Peyer's patch (tissue), 4 donors: Measurements from ENCODE around the gene SEL1L3. TPM values are rescaled to one million over a fixed set of nuclear protein-coding genes. Genes with fewer than 3 reads are reported as not detected.

Experiments used
- DNase-seq, 3 donors: peaks; one replicate each; pipeline ENCODE4 v3.0.0-alpha.2; 2017 to 2019
- H3K27ac ChIP-seq, 4 donors: fragments of 200-600 bp; sonication (generic); one replicate each; pipeline ENCODE4 v1.5.1; 2016 to 2019
- H3K27me3 ChIP-seq, 2 donors: fragments of 200-600 bp; sonication (generic); one replicate each; pipeline ENCODE4 v1.5.1; 2019
- H3K36me3 ChIP-seq, 3 donors: fragments of 200-600 bp; sonication (generic); one replicate each; pipeline ENCODE4 v1.5.1; 2016 to 2019
- H3K4me1 ChIP-seq, 4 donors: fragments of 200-600 bp; sonication (generic); one replicate each; pipeline ENCODE4 v1.5.1; 2016 to 2019
- H3K4me3 ChIP-seq, 4 donors: fragments of 200-600 bp; sonication (generic); 1 replicate in 3 of 4; 2 replicates in 1 of 4; pipeline ENCODE4 v1.5.1; 2016 to 2019; ENCODE audit warnings: mild to moderate bottlenecking in 1 of 4
- H3K9me3 ChIP-seq, 4 donors: fragments of 200-600 bp; sonication (generic); one replicate each; pipeline ENCODE4 v1.5.1; 2016 to 2019; ENCODE audit warnings: mild to moderate bottlenecking in 1 of 4
- CTCF ChIP-seq, 6 experiments: fragments of 450-650 bp in 4 of 6; fragments of 200-600 bp in 2 of 6; sonication (generic) in 1 of 6; IDR thresholded peaks; one replicate each; pipeline ENCODE4 v1.5.1; 2017 to 2019; ENCODE audit warnings: antibody characterized with exemption in 6 of 6, mild to moderate bottlenecking in 3 of 6, moderate library complexity in 1 of 6
- POLR2A ChIP-seq, 2 donors: fragments of 450-650 bp; IDR thresholded peaks; one replicate each; pipeline ENCODE4 v1.5.1; 2017; ENCODE audit warnings: antibody characterized with exemption in 2 of 2, mild to moderate bottlenecking in 2 of 2, moderate library complexity in 2 of 2
- total RNA-seq, 4 donors: library from RNA; depleted of rRNA; stranded (reverse); fragments of >200 nt; gene quantifications; one replicate each; pipeline ENCODE4 v1.1.0, GENCODE V29; 2016

Gene SEL1L3
- total RNA-seq, 4 donors from 2014 or later = 91.4 to 194 (median 134) TPM

- Histone ChIP-seq H3K36me3 (peaks cover 0 to 4% (median 0%) of the 10 kb centered on the region in 3 donors), H3K4me1 (peaks cover under 1 to 9% (median 5%) of the 10 kb centered on the region in 4 donors), H3K27ac (no peak overlapping the region), H3K27me3 (no peaks in the 10 kb centered on the region), H3K9me3 (no peaks in the 10 kb centered on the region), H3K4me3 (no peak overlapping the region)
- no peak for TF ChIP-seq POLR2A (IDR thresholded peaks at IDR 0.05)
- TF ChIP-seq CTCF (IDR thresholded peaks at IDR 0.05) = no peak
- no peak for DNase-seq
Measured at GRCh38 chr4:25838526-25838925, 24.3 kb downstream of the SEL1L3 start.

GRCh38 chr4:25837107-25837506 lies 25.7 kb downstream of the SEL1L3 start:
- Histone ChIP-seq H3K27me3 (no peaks in the 10 kb centered on the region), H3K36me3 (peaks cover 0 to 8% (median 0%) of the 10 kb centered on the region in 3 donors), H3K4me1 (no peaks in the 10 kb centered on the region), H3K9me3 (no peaks in the 10 kb centered on the region), H3K4me3 (no peak overlapping the region), H3K27ac (no peak overlapping the region)
- TF ChIP-seq POLR2A (IDR thresholded peaks at IDR 0.05) (no peak), CTCF (IDR thresholded peaks at IDR 0.05) (no peak)
- no peak for DNase-seq

- Histone ChIP-seq H3K4me1 (no peaks in the 10 kb centered on the region), H3K27me3 (no peaks in the 10 kb centered on the region), H3K9me3 (no peaks in the 10 kb centered on the region), H3K27ac (no peak overlapping the region), H3K4me3 (no peak overlapping the region), H3K36me3 (peaks cover 0 to 9% (median 0%) of the 10 kb centered on the region in 3 donors)
- DNase-seq = no peak
- TF ChIP-seq CTCF (IDR thresholded peaks at IDR 0.05) = no peak
Measured at GRCh38 chr4:25835384-25835783, 27.4 kb downstream of the SEL1L3 start.

- H3K27me3 ChIP-seq = no peaks in the 10 kb centered on the region
- H3K4me3 ChIP-seq = no peak overlapping the region
- no peaks in the 10 kb centered on the region for H3K9me3 ChIP-seq
- no peak for DNase-seq
- TF ChIP-seq POLR2A (IDR thresholded peaks at IDR 0.05) (no peak), CTCF (IDR thresholded peaks at IDR 0.05) (no peak)
- no peak overlapping the region for H3K27ac ChIP-seq
- H3K36me3 ChIP-seq = peaks cover 0 to 12% (median 0%) of the 10 kb centered on the region in 3 donors
- no peaks in the 10 kb centered on the region for H3K4me1 ChIP-seq
Measured at GRCh38 chr4:25834411-25835107, 28.2 kb downstream of the SEL1L3 start.

- Histone ChIP-seq H3K9me3 (no peaks in the 10 kb centered on the region), H3K4me3 (no peak overlapping the region), H3K36me3 (peaks cover 0 to 22% (median 0%) of the 10 kb centered on the region in 3 donors), H3K27ac (no peak overlapping the region), H3K27me3 (no peaks in the 10 kb centered on the region), H3K4me1 (no peaks in the 10 kb centered on the region)
- no peak for DNase-seq
- TF ChIP-seq CTCF (IDR thresholded peaks at IDR 0.05) (no peak), POLR2A (IDR thresholded peaks at IDR 0.05) (no peak)
Measured at GRCh38 chr4:25830548-25830947, 32.2 kb downstream of the SEL1L3 start.
